Esophagus squamous epithelium (tissue), 4 donors: Measurements from ENCODE around the gene FRMPD4.

Source experiments
- POLR2A ChIP-seq, 4 donors: fragments of 450-650 bp; IDR thresholded peaks; one replicate each; pipeline ENCODE4 v1.6.1; 2017; ENCODE audit warnings: antibody characterized with exemption in 4 of 4, mild to moderate bottlenecking in 4 of 4, moderate library complexity in 3 of 4
- TF ChIP-seq, protein P1 (sequence below), 6 experiments: fragments of 450-650 bp in 4 of 6; fragments of 200-600 bp in 2 of 6; sonication (generic) in 2 of 6; IDR thresholded peaks; one replicate each; pipeline ENCODE4 v1.5.1; 2016 to 2019; ENCODE audit warnings: antibody characterized with exemption in 6 of 6, mild to moderate bottlenecking in 4 of 6, moderate library complexity in 4 of 6

DNA sequence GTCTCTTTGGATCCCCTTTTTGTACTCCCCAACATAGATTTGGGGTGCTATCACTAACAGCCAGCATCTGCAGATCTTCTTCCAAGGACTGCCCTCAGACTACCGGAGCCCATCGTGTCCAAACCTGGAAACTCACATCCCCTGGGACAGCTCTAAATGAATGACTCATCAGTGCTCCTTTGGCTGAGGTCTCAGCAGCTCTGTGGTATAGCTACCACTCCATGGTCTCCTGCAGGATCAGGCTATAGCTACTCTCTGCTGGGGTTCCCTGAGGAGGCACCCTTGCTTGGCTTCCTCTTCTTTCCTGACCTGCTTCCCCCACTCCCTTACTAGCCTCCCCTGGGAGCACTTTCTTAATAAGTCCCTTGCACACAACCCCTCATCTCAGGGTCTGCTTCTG is 555.5 kb downstream of the FRMPD4 start:
- TF ChIP-seq POLR2A (IDR thresholded peaks at IDR 0.05), result no peak
- TF ChIP-seq, protein P1, sequence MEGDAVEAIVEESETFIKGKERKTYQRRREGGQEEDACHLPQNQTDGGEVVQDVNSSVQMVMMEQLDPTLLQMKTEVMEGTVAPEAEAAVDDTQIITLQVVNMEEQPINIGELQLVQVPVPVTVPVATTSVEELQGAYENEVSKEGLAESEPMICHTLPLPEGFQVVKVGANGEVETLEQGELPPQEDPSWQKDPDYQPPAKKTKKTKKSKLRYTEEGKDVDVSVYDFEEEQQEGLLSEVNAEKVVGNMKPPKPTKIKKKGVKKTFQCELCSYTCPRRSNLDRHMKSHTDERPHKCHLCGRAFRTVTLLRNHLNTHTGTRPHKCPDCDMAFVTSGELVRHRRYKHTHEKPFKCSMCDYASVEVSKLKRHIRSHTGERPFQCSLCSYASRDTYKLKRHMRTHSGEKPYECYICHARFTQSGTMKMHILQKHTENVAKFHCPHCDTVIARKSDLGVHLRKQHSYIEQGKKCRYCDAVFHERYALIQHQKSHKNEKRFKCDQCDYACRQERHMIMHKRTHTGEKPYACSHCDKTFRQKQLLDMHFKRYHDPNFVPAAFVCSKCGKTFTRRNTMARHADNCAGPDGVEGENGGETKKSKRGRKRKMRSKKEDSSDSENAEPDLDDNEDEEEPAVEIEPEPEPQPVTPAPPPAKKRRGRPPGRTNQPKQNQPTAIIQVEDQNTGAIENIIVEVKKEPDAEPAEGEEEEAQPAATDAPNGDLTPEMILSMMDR (IDR thresholded peaks at IDR 0.05), result no peak
